Activated CD4-positive, alpha-beta T cell treated with anti-CD3 and anti-CD28 coated beads for 24 hours (primary cell): ENCODE measurements around the gene MMP17.
"Not testable (repeated sequence)": the region's sequence is repeated elsewhere in the genome, so short reads cannot be mapped to it uniquely, and the experiment has no call there.

ENCODE experiments used
- DNase-seq, 2 donors: peaks; one replicate each; pipeline ENCODE4 v3.0.0-alpha.2; 2020; ENCODE audit warnings: low read depth in 2 of 2

Gene MMP17

DNA sequence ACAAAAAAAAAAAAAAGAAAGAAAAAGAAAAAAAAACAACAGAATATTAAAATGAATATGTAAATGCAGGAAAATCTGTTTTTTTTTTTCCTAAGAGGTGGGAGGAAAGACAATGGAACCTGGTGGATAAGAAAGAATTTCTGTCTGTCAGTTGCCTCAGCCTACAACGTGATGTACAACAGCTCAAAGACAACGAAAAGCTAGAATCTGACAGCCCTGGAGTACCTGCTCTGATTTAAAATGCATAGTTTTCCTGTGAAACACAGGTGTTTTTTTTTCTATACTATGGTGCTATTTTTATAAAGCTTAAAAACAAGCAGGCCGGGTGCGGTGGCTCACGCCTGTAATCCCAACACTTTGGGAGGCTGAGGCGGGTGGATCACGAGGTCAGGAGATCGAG is 36.3 kb downstream of the MMP17 start:
- no peak for DNase-seq

DNA sequence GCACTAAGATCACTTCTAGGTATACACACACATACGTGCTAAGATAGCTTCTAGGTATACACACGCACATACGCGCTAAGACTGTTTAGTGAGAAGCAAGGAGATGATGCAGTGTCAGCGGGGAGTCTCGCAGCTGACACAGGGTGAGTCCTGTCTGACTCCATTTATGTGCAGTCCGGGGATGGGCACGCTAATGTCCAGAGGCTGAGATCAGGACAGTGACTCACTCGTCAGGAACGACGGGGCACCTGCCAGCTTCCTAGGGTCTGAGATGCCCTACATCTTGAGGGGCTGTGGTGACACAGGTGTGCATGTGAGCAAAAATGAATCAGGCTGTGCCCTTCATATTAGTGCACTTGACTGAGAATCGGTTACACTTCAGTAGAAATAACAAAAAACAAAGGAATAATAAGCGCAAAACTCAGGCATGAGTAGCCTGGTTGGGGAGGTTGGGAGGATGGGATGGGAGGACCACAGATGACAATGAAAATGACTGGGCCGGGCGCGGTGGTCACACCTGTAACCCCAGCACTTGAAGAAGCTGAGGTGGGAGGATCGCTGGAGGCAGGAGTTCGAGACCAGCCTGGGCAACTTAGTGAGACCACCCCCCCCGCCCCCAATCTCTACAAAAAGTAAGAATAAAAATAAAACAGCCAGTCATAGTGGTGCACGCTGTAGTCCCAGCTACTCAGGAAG is 37.1 kb downstream of the MMP17 start:
- DNase-seq = no peak

DNA sequence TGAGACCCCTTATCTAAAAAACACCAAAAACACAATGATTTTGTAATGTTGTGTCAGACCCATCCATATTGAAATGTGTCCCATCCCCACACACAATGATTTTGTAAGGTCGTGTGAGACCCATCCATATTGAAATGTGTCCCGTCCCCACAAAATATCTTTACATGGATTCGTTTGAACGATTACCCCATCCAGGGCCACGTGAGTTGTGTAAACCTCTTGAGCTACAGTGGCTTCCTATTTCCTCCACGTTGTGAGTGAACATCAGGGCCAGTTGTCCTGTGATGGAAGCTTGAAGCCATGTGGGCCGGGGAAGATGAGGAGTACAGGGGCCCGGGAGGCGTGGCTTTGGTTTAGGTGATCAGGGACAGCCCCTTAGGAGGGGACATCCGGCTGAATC is 39.3 kb downstream of the MMP17 start:
- DNase-seq = no peak

DNA sequence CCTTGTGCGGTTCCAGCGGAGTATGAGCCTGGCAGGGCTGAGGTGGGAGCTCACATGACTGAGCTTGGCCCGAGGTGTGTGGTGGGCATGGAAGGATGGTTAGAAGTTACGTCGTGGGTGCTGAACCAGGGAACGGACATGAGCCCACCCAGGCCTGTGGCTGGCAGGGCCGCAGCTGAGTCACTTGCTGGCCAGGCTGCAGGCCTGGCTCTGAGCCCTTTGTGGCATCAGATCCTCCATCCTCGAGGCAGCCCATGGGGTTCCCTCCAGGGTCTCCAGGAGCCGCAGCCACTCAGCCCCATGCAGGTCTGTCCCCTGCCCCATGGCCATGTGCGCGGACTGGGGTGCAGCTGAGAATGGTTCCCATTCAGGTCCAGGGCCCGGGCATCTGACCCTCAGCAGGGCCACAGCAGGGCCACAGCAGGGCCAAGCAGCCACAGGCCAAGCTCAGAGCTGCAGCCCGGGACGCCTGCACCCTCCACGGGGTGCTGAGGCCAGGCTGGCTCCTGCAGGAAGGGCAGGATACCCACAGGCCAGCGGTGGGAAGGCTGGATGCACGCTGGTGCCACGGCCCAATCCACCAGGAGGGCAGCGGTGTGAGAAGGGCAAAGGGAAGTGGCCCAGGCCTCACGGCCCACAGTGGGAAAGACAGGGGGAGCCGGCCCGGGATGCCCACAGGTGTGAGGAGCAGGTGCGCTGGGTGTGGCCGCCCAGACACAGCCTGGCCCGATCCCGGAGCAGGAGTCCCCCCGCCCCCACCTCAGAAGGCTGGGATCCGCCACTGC is 39.9 kb downstream of the MMP17 start:
- no peak for DNase-seq

DNA sequence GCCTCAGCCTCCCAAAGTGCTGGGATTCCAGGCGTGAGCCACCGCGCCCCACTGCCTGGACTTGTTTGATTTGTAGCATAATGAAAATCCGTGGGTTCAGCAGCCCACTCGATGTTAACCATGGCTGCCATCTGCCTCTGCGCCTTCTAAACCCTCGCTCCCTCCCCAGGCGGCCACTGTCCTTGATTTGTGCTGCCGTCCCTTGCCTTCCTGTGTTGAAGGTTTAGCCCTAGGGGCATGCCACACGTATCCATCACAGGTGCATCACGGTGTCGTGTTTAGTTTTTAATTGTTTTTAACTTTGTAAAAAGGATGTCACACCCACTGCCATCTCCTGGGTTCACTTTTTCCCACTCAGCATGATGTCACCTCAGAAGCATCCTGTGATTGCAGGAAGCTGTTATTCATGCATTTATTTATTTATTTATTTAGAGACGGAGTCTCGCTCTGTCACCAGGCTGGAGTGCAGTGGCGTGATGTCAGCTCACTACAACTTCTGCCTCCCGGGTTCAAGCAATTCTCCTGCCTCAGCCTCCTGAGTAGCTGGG is 41.8 kb downstream of the MMP17 start:
- DNase-seq = no peak

DNA sequence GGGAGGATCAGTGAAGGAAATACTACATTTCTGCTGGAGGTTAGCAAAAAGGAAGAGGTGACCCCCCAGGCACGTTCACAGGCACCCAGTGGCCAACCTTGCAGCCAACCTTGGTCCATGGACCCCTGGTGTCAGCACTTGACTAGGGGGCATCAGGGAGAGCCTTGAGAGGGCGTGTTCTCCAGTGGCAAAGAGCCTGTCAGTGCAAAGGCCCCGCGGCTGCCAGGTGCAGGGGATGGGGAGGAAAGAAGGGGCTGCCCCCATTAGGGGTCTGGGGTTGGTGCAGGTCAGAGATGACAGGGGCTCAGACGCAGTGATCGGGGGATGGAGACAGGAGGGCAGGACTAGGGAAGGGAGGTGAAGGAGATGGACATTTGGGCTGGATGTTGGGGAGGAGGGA is 43.5 kb downstream of the MMP17 start:
- DNase-seq = no peak

DNA sequence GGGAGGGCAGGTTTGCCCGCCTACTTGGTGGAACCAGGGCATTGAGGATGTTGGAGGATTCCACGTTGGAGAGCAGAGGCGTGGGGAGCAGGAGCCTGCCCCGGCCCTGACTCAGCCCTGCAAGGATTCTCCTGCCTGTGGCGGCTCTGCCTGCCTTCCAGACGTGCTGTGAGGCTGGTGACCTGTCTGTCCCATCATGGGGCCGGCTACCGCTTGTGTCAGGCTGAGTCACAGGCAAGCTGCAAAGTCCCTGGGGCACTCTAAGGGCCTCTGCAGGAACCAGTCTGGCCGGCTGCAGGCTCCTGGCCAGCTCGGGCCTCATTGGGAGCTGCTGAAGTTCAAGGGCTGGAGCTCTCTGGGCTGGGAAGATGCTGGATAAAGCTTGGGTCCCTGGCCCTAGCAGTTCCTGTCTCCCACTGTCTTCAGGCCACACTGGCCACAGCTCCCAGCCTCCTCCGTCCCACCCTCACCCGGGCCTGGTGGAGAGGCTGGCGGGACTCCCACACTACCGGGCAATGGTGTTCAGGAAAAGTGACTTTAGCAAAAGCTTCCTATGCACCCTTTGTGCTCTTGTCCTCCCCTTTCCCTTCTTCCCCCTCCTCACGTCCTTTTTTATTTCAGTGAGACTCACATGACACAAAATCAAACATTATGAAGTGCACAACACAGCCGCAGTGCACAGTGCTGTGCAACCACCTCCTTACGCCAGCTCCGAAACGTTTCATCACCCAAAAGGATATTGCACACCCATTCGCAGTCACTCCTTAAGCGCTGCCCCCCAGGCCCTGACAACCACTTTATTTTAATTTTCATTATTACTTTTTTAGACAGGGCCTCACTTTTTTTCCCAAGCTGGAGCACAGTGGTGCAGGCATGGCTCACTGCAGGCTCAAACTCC is 44.2 kb downstream of the MMP17 start:
- no peak for DNase-seq

DNA sequence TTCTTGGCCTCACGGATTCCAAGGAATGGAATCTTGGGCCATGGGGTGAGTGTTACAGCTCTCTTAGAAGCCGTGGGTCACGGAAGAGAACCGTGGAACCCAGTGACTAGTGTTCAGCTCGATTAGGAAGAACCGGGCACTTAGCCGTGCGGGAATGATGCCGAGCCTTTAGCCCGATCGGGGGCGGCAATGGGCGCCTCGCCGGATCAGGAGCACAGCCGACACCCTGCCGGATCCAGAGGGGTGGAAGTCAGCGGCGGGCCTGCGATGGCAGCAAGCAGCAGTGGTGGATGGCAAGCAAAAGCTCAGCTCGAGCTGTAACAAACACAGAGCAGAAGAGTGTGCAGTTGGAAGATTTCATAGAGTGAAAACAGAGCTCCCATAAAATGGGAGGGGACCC is 45.1 kb downstream of the MMP17 start:
- no peak for DNase-seq

DNA sequence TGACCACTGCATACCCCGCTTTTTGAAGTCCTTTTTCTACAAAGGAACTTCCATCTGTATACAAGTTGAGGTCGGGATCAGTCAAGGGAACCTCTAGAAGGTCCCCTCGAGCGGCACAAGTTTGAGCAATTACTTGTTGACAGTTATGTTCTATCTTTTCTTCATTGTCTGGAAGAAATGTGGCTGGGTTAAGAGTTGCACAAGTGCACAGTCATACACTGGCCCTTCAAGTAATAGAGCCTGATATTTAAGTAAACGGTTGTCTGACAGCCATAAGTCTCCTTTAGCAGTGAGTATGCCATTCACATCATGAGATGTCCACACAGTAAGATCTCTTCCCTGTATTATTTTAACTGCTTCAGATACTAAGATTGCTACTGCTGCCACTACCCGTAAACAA is 46.8 kb downstream of the MMP17 start:
- not testable (repeated sequence) for DNase-seq

DNA sequence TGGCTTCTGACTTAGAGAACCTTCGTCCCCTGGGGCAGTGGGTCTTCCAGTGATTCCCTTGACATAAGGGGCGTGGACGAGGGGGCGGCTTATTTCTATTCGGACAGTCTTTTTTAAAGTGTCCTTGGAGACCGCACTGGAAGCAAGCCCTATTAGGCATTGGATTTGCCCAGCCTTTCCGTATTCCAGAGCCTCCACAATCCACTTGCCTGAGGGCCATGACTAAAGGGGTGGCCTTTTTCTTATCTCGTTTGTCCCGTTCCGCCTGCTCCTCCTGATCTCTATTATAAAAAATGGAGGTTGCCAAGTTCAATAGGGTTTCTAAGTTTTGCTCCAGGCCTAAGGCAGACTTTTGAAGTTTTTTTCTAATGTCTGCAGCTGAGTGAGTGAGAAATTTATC is 49.0 kb downstream of the MMP17 start:
- not testable (repeated sequence) for DNase-seq

DNA sequence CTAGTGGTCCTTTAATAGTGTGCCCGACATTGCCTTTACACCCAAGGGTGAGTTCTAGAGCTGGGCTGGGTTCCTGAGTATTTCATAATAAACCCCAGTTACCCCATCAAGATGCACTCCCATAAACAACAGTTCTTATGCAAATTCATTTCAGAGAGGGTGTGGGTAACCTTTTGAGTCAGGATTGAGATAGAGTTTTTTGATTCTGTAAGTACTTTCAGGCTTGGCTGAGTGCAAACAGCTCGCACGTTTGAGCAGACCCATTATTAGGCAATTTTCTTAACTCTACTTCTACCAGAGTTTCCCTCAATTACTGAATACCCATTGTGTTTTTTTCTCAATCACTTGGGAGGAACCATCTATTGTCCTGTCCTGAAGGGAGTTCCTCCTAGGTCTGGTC is 50.2 kb downstream of the MMP17 start:
- not testable (repeated sequence) for DNase-seq

DNA sequence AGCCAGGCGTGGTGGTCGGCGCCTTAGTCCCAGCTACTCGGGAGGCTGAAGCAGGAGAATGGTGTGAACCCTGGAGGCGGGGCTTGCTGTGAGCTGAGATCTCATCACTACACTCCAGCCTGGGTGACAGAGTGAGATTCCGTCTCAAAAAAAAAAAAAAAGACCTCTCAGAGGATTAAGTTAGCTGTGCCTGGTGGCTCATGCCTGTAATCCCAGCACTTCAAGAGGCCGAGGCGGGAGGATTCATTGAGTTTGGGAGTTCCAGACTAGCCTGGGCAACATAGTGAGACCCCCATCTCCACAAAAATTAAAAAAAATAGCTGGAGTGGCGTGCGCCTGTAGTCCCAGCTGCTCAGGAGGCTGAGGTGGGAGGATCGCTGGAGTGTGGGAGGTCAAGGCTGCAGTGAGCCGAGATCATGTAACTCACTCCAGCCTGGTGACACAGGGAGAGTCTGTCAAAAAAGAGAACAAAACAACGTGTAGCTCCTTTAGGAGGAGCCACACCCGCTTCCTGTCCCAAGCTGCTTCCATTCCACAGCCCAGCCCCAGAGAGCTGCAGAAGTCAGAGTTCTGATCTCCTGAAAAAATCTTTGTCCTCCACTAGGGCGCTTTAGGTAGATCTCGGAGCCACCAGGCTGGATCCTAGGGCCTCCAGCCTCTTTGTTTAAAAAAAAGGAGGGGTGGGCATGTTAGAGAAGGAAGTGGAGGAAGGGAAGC is 54.8 kb downstream of the MMP17 start:
- DNase-seq = no peak

DNA sequence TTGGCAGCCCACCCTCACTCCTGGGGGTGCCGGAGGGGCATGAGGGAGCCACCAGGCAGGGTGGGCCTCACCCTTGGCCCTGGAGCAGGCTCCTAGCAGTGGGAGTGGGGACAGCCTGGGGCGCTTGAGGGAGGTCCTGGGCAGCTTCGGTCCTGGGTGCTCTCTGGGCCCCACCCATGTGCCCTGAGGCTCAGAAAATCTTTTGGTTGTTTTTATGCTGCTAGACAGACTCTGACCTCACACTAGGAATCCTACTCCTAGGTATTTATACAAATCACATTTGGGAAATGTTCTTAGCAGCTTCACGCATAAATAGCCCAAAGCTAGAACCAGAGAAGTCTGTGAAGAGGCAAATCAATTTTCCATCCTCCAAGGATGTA is 55.3 kb downstream of the MMP17 start:
- DNase-seq = no peak

DNA sequence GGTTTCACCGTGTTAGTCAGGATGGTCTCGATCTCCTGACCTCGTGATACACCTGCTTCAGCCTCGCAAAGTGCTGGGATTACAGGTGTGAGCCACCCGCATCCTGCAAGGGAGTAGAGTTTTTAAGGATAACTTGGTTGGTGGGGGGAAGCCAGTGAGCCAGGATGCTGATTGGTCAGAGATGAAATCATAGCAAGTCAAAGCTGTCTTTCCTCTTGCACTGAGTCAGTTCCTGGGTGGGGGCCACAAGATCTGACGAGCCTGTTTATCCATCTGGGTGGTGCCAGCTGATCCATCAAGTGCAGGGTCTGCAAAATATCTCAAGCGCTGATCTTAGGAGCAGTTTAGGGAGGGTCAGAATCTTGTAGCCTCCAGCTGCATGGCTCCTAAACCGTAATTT is 56.9 kb downstream of the MMP17 start:
- not testable (repeated sequence) for DNase-seq

DNA sequence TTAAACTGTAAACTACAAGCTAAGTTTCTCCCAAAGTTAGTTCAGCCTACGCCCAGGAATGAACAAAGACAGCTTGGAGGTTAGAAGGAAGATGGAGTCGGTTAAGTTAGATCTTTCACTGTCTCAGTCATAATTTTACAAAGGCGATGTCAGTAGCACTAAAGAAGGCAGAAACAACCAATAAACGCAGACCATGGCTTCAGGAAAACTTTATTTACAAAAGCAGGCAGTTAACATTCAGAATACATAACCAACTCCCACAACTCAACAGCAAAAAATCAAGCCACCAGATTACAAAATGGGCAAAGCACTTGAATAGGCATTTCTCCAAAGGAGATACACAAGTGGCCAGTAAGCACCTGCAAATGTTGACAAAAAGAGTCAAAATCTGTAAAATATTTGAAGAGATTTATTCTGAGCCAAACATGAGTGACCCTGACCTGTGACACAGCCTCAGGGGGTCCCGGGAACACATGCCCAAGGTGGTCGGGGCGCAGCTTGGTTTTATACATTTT is 57.4 kb downstream of the MMP17 start:
- no peak for DNase-seq

DNA sequence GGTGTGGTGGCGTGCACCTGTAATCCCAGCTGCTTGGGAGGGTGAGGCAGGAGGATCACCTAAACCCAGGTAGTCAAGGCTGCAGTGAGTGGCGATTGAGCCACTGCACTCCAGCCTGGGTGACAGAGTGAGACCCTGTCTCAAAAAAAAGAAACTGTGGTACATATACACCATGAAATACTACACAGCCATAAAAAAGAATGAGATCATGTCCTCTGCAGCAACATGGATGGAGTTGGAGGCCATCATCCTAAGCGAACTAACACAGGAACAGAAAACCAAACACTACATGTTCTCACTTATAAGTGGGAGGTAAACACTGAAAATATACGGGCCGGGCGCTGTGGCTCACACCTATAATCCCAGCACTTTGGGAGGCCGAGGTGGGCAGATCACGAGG is 63.5 kb downstream of the MMP17 start:
- DNase-seq = not testable (repeated sequence)

DNA sequence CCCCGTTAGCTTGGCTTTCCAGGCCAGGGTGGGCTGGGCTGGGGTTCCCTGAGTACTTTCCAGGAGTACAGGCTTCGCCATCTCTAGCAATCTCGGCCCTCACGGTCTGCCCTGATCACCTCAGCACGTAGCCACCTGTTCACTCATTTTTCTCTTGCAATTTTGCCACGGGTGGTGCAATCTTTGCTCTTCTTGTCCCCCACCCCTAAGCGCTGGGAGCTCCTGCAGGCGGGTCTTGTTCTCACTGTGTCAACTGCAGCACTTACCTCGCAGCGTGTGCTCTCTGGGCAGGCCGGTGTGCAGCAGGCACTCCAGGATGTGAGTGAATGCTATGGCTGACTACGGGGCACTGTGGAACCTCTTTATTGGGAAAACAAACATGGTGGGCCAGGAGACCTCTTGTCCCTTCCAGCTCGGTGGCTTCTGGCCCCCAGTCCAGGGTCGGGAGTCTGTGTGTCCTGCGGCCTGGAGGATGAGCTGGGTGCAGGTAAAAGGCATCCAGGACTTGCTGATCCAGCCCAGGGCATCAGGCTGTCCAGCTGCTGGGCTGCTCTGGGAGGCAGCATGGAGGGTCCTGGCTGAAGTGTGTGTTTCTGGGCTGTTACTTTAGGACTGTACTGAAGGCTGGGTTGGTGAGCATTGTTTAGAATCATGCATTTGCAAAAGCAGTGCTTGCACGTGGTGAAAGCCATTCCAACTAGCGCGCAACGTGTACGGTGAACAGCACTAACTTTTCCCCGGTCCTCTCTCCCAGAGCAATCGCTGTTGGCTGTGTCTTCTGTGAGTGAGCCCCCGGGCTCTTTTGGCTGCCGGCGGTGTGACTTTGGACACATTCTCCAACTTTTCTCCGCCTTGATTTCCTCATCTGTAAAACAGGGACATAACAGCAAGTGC is 64.8 kb downstream of the MMP17 start:
- no peak for DNase-seq

DNA sequence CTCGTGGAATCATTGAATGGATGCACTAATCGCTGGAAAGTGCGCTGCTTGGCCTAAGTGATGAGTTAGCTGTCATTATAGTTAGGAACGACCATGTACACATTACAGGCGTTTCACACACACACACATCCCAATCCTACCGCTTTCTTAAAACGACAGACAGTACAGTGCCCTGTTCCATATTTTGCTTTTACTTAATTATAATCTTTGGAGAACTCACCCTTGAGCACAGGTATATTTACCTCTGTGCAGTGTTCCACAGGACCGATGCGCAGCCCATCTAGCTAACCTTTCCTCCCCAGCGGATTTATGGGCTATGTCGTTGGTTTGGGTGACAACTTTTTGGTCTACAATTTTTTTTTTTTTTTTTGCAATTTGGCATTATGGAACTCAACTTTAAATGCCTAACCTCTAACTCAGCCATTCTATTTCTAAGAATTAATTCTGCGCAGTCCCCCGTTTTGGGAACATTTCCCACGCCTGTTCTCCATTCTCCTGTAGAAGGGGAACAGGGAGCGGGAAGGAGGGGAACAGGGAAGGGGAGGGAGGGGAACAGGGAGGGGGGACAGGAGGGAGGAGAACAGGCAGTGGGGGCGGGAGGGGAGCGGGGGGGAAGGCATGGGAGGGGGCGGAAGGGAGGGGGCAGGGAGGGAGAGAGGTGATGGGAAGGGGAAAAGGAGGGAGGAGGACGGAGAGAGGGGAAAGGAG is 65.6 kb downstream of the MMP17 start:
- DNase-seq = no peak

DNA sequence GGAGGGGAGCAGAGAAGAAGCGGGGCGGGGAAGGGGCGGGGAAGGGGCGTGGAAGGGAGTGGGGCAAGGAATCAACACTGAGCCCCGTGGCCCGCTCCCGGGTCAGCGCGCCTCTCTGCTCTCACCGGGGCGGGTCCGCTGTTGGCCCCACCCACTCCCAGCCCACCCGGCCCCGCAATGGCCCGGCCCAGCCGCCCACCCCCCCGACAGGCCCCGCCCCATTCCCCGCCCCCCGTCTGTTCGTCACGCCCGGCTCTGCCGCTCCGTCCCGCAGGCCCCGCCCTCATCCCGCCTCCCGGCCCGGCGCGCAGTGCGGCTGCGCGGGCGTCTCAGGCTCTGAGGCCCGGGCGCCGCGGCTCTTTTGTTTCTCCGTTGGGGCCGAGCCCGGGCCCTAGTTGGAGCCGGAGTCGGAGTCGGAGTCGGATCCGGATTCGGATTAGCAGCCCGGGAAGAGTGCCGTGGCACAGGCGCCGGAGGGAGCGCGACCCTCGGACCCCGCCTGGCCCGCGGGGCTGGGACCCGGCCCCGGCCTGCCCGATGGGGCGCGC is 66.2 kb downstream of the MMP17 start, which contains the start of gene ULK1:
Gene ULK1, plus strand, starts transcription at position 310 of the 548 bp plus-strand sequence. CDS start 380 bp downstream, outside the sequence.
- peak; percentile 90 to 93 for DNase-seq
